Gastrocnemius medialis (tissue), 4 donors: ENCODE results near the gene CCDC196.

Source experiments
- CTCF ChIP-seq, 5 experiments: fragments of 450-650 bp in 3 of 5; fragments of 200-600 bp in 2 of 5; sonication (generic) in 2 of 5; IDR thresholded peaks in 4 of 5; conservative IDR thresholded peaks in 1 of 5; 1 replicate in 4 of 5; 2 replicates in 1 of 5; pipeline ENCODE4 v1.5.1; 2016 to 2019; ENCODE audit warnings: antibody characterized with exemption in 5 of 5, mild to moderate bottlenecking in 3 of 5, moderate library complexity in 3 of 5
- POLR2A ChIP-seq, 2 donors: fragments of 450-650 bp; IDR thresholded peaks; one replicate each; pipeline ENCODE4 v1.6.1; 2017; ENCODE audit warnings: antibody characterized with exemption in 2 of 2, mild to moderate bottlenecking in 2 of 2, moderate library complexity in 2 of 2

GRCh38 chr14:66477567-66477966 is 8.6 kb upstream of the CCDC196 start:
- no peak for TF ChIP-seq CTCF (IDR thresholded peaks at IDR 0.05 in 4 of 5, conservative IDR thresholded peaks at IDR 0.05 in 1 of 5)
- no peak for TF ChIP-seq POLR2A (IDR thresholded peaks at IDR 0.05)
